Astrocyte (in vitro differentiated cells and primary cell): ENCODE measurements around the gene MSMB. TPM values are rescaled to one million over a fixed set of nuclear protein-coding genes. Genes with fewer than 3 reads are reported as not detected.

Experiments
- DNase-seq: peaks from one replicate; pipeline ENCODE4 v3.0.0-alpha.2; 2010; ENCODE audit warnings: low read depth
- FAIRE-seq: peaks from 2 replicates; lab custom pipeline; 2011; peaks lifted over from hg19 to GRCh38; lab: Jason Lieb, UNC
- H2AFZ ChIP-seq: 2 replicates; pipeline ENCODE4 v1.6.0; 2012; ENCODE audit warnings: low read depth, low read length, inconsistent platforms
- H3K27ac ChIP-seq: 2 replicates; pipeline ENCODE4 v1.5.1; 2011; ENCODE audit warnings: low read depth, low read length, inconsistent platforms
- H3K27me3 ChIP-seq: 2 replicates; pipeline ENCODE4 v1.6.0; 2011; ENCODE audit warnings: low read length, inconsistent platforms; ENCODE audit not compliant: insufficient read depth
- H3K36me3 ChIP-seq: 2 replicates; pipeline ENCODE4 v1.5.1; 2011; ENCODE audit warnings: low read length, inconsistent platforms; ENCODE audit not compliant: insufficient read depth
- H3K4me1 ChIP-seq: 2 replicates; pipeline ENCODE4 v1.5.1; 2011; ENCODE audit warnings: low read length, inconsistent platforms; ENCODE audit not compliant: insufficient read depth
- H3K4me2 ChIP-seq: 2 replicates; pipeline ENCODE4 v1.6.0; 2012; ENCODE audit warnings: low read length, inconsistent platforms
- H3K4me3 ChIP-seq: 2 replicates; pipeline ENCODE4 v1.5.1; 2011; ENCODE audit warnings: low read depth, mild to moderate bottlenecking, low read length, inconsistent platforms; ENCODE audit not compliant: insufficient read depth
- H3K79me2 ChIP-seq: 2 replicates; pipeline ENCODE4 v1.6.0; 2012; ENCODE audit warnings: mild to moderate bottlenecking, low read length, inconsistent platforms; ENCODE audit not compliant: insufficient read depth
- H3K9ac ChIP-seq: 2 replicates; pipeline ENCODE4 v1.6.0; 2012; ENCODE audit warnings: mild to moderate bottlenecking, low read length, inconsistent platforms
- H3K9me3 ChIP-seq: 2 replicates; pipeline ENCODE4 v1.5.1; 2012; ENCODE audit warnings: low read depth, mild to moderate bottlenecking, low read length, inconsistent platforms; ENCODE audit not compliant: insufficient read depth
- H4K20me1 ChIP-seq: 2 replicates; pipeline ENCODE4 v1.6.0; 2012; ENCODE audit warnings: low read length, inconsistent platforms; ENCODE audit not compliant: insufficient read depth
- H3K27ac Mint-ChIP-seq: one replicate; pipeline ENCODE4 v1.8.0; 2021; ENCODE audit warnings: mild to moderate bottlenecking, mixed read lengths; ENCODE audit not compliant: unreplicated experiment
- H3K27me3 Mint-ChIP-seq: one replicate; pipeline ENCODE4 v1.8.0; 2021; ENCODE audit warnings: low read depth, mixed read lengths; ENCODE audit not compliant: unreplicated experiment
- H3K36me3 Mint-ChIP-seq: one replicate; pipeline ENCODE4 v1.8.0; 2021; ENCODE audit warnings: low read depth, mixed read lengths; ENCODE audit not compliant: unreplicated experiment
- H3K4me1 Mint-ChIP-seq: one replicate; pipeline ENCODE4 v1.8.0; 2021; ENCODE audit warnings: low read depth, mixed read lengths; ENCODE audit not compliant: unreplicated experiment
- H3K4me3 Mint-ChIP-seq: one replicate; pipeline ENCODE4 v1.8.0; 2021; ENCODE audit warnings: mild to moderate bottlenecking, moderate library complexity, mixed read lengths; ENCODE audit not compliant: unreplicated experiment
- H3K9me3 Mint-ChIP-seq: one replicate; pipeline ENCODE4 v1.8.0; 2021; ENCODE audit warnings: mild to moderate bottlenecking, mixed read lengths; ENCODE audit not compliant: unreplicated experiment
- CTCF ChIP-seq: IDR thresholded peaks from 2 replicates; pipeline ENCODE4 v1.5.1; 2011; ENCODE audit warnings: low read depth, mild to moderate bottlenecking, inconsistent platforms, low read length, moderate library complexity; ENCODE audit not compliant: insufficient read depth
- EZH2 ChIP-seq: IDR thresholded peaks from 2 replicates; pipeline ENCODE4 v1.6.1; 2012; ENCODE audit warnings: mild to moderate bottlenecking, low read length, inconsistent platforms; ENCODE audit not compliant: insufficient read depth
- total RNA-seq: library from RNA; stranded (reverse); gene quantifications from 2 replicates; pipeline ENCODE4 v1.2.1, GENCODE V29; 2021

Gene MSMB
- total RNA-seq, 1 donor from 2014 or later, result not detected

- no peak overlapping the region for H2AFZ ChIP-seq
- H3K9ac ChIP-seq, result no peak overlapping the region
- no peak overlapping the region for H3K27ac ChIP-seq
- no peaks in the 10 kb centered on the region for H3K4me1 ChIP-seq
- peaks cover 17% of the 10 kb centered on the region for H3K4me1 Mint-ChIP-seq
- no peaks in the 10 kb centered on the region for H3K9me3 ChIP-seq
- H3K9me3 Mint-ChIP-seq, result peaks cover 3% of the 10 kb centered on the region
- H3K36me3 Mint-ChIP-seq, result no peaks in the 10 kb centered on the region
- peaks cover 7% of the 10 kb centered on the region for H3K27me3 Mint-ChIP-seq
- no peaks in the 10 kb centered on the region for H3K79me2 ChIP-seq
- no peak overlapping the region for H3K4me3 Mint-ChIP-seq
- TF ChIP-seq EZH2, result no peak
- no peak for TF ChIP-seq CTCF
- DNase-seq (no peak), FAIRE-seq (no peak)
- H3K27me3 ChIP-seq, result peaks cover 5% of the 10 kb centered on the region
- no peak overlapping the region for H3K27ac Mint-ChIP-seq
- H3K36me3 ChIP-seq, result no peaks in the 10 kb centered on the region
- no peaks in the 10 kb centered on the region for H4K20me1 ChIP-seq
- no peak overlapping the region for H3K4me2 ChIP-seq
- H3K4me3 ChIP-seq, result no peak overlapping the region
These were observed 9.7 kb upstream of the MSMB start for GRCh38 chr10:46055771-46056170.

GRCh38 chr10:46053534-46054434 is 7.7 kb upstream of the MSMB start:
- no peak for DNase-seq
- H3K4me2 ChIP-seq, result no peak overlapping the region
- Mint-ChIP-seq H3K9me3 (peaks cover 3% of the 10 kb centered on the region), H3K27me3 (peaks cover 8% of the 10 kb centered on the region), H3K36me3 (no peaks in the 10 kb centered on the region), H3K27ac (no peak overlapping the region), H3K4me3 (no peak overlapping the region), H3K4me1 (peaks cover 18% of the 10 kb centered on the region)
- FAIRE-seq, result no peak
- H3K4me1 ChIP-seq, result no peaks in the 10 kb centered on the region
- no peak overlapping the region for H2AFZ ChIP-seq
- TF ChIP-seq EZH2, result no peak
- TF ChIP-seq CTCF, result no peak
- peaks cover 5% of the 10 kb centered on the region for H3K27me3 ChIP-seq
- no peaks in the 10 kb centered on the region for H3K36me3 ChIP-seq
- H3K4me3 ChIP-seq, result no peak overlapping the region
- H4K20me1 ChIP-seq, result no peaks in the 10 kb centered on the region
- no peaks in the 10 kb centered on the region for H3K79me2 ChIP-seq
- no peak overlapping the region for H3K27ac ChIP-seq
- H3K9me3 ChIP-seq, result no peaks in the 10 kb centered on the region
- no peak overlapping the region for H3K9ac ChIP-seq

- peaks cover 11% of the 10 kb centered on the region for H3K27me3 Mint-ChIP-seq
- no peak overlapping the region for H3K27ac Mint-ChIP-seq
- H3K4me1 Mint-ChIP-seq, result peaks cover 18% of the 10 kb centered on the region
- H4K20me1 ChIP-seq, result no peaks in the 10 kb centered on the region
- H3K4me1 ChIP-seq, result no peaks in the 10 kb centered on the region
- no peaks in the 10 kb centered on the region for H3K79me2 ChIP-seq
- peaks cover 3% of the 10 kb centered on the region for H3K9me3 Mint-ChIP-seq
- H3K9me3 ChIP-seq, result no peaks in the 10 kb centered on the region
- no peaks in the 10 kb centered on the region for H3K36me3 ChIP-seq
- no peak overlapping the region for H3K4me2 ChIP-seq
- H3K36me3 Mint-ChIP-seq, result no peaks in the 10 kb centered on the region
- FAIRE-seq (no peak), DNase-seq (no peak)
- H3K27ac ChIP-seq, result no peak overlapping the region
- no peak overlapping the region for H2AFZ ChIP-seq
- peaks cover 5% of the 10 kb centered on the region for H3K27me3 ChIP-seq
- no peak overlapping the region for H3K4me3 Mint-ChIP-seq
- no peak for TF ChIP-seq EZH2
- TF ChIP-seq CTCF, result no peak
- no peak overlapping the region for H3K9ac ChIP-seq
- H3K4me3 ChIP-seq, result no peak overlapping the region
These were observed 6.8 kb upstream of the MSMB start for GRCh38 chr10:46052791-46053375.
